Retinal pigment epithelial cell (primary cell): ENCODE measurements around the gene ERCC4.

Experiments used
- DNase-seq: peaks from one replicate; pipeline ENCODE4 v3.0.0-alpha.2; 2010; ENCODE audit warnings: low read depth
- H3K4me3 ChIP-seq: 2 replicates; pipeline ENCODE4 v1.5.1; 2011; ENCODE audit warnings: mild to moderate bottlenecking, low read length, control low read depth, moderate library complexity
- TF ChIP-seq, protein P1 (sequence below): conservative IDR thresholded peaks from 2 replicates; pipeline ENCODE4 v1.5.1; 2011; ENCODE audit warnings: low read depth, low read length, control low read depth, inconsistent platforms

The ERCC4 gene

DNA sequence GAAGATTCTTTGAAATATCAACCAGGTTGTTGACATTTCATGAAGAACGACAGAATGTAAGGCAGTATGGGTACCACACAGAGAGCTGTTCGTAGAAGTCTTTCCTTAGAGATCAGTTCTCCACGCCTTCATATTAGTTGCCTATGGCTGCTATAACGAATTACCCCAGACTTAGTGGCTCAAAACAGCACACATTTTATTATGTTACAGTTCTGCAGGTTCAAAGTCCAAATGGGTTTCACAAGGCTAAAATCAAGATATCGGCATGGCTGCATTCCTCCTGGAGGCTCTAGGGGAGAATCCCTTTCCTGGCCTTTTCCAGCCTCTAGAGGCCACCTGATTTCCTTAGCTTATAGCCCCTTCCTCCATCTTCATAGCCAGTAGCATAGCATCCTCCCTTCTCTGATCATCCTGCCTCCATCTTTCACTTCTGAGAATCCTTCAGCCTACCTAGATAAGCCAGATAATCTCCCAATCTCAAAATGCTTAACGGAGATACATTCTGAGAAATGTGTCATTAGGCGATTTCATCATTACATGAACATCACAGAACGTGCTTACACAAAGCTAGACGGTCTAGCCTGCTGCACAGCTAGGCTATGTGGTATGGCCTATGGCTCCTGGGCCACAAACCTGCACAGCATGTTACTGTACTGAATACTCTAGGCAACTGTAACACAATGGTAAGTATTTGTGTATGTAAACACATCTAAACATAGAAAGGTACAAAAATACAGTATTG, 26.0 kb downstream of the ERCC4 start:
- TF ChIP-seq, protein P1, sequence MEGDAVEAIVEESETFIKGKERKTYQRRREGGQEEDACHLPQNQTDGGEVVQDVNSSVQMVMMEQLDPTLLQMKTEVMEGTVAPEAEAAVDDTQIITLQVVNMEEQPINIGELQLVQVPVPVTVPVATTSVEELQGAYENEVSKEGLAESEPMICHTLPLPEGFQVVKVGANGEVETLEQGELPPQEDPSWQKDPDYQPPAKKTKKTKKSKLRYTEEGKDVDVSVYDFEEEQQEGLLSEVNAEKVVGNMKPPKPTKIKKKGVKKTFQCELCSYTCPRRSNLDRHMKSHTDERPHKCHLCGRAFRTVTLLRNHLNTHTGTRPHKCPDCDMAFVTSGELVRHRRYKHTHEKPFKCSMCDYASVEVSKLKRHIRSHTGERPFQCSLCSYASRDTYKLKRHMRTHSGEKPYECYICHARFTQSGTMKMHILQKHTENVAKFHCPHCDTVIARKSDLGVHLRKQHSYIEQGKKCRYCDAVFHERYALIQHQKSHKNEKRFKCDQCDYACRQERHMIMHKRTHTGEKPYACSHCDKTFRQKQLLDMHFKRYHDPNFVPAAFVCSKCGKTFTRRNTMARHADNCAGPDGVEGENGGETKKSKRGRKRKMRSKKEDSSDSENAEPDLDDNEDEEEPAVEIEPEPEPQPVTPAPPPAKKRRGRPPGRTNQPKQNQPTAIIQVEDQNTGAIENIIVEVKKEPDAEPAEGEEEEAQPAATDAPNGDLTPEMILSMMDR = no peak
- no peak overlapping the region for H3K4me3 ChIP-seq
- DNase-seq = no peak

DNA sequence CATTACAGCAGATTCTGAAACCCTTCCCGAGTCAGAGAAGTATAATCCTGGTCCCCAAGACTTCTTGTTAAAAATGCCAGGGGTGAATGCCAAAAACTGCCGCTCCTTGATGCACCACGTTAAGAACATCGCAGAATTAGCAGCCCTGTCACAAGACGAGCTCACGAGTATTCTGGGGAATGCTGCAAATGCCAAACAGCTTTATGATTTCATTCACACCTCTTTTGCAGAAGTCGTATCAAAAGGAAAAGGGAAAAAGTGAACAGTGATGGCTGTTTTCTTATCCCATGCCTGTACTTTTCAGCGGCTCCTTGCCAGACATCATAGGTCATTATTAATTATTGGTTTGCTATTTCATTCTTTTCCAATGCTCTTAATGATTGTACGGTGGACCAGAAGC, 28.1 kb downstream of the ERCC4 start:
- TF ChIP-seq, protein P1 = no peak
- no peak for DNase-seq
- H3K4me3 ChIP-seq = no peak overlapping the region

DNA sequence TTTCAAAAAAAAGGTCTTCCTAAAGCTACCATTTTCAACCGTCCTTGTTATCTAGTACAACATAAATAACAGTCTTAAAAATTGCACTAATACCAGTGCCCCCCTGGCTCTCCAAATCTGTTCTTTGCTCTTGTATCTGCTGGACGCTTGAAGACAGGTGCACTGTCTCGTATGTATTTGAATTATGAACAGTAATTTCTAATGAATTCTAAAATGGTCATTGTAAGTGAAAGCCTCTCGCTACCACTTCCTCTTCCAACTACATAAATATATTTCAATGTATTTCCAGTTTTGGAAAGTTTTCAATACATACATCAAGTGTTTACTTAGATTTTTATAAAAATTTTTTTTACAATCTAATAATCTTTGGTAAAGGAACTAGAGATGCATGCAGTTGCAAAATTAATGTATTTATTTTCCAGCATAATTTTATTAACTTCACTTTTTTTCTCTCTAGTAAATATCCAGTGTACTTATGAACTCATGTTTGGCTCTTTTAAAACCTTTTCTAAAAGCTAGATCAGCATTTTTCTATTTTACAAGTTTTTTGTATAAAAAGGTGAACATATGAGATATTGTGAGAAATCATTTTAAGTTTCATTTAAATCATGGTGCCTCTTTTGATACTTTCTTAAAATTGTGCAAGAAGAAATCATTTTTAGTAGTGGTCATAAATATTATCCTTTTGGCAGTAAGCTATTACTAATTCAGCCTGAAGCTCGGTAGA, 31.0 kb downstream of the ERCC4 start:
- no peak overlapping the region for H3K4me3 ChIP-seq
- TF ChIP-seq, protein P1 = no peak

DNA sequence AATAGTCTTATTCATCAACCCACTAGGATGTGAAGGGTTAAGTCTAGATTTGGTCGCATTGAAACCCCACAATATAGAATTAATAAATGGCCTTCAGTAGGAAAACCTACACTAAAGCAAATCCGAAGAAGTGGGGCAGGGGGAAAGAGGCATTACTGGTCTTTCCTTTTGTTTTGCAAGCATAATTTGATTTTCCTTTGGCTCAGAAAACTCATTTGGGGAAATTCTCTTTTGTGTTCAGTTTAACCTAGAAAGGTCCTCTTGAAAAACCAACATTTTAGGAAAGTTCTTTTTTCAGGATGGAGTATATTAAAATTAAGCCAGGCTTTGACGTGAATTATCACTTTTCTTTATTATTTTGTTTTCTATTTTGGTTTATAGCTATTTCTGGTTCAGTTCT, 31.7 kb downstream of the ERCC4 start:
- DNase-seq = no peak
- TF ChIP-seq, protein P1 = no peak
- H3K4me3 ChIP-seq = no peak overlapping the region

More for the DNA sequence above, 31.0 kb downstream of the ERCC4 start:
- no peak for DNase-seq

DNA sequence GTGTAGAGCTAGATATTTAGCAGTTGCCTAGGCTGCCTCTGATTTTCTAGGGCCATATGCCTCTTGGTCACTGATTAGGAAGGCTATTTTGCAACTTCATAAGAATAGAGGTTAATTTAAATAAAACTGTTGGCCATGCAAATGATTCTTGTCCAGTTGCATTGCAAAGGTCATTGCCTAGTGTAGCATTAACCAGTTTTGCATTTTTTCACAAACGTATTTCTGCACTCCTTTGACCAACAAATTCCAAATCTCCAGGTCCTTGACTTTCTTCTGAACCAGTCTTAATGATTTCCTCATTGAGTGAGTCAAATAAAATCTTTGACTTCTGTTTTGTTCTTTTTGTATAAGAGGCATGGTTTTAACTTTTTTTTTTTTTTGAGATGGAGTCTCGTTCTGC, 33.5 kb downstream of the ERCC4 start:
- no peak for DNase-seq
- H3K4me3 ChIP-seq = no peak overlapping the region
- TF ChIP-seq, protein P1 = no peak

DNA sequence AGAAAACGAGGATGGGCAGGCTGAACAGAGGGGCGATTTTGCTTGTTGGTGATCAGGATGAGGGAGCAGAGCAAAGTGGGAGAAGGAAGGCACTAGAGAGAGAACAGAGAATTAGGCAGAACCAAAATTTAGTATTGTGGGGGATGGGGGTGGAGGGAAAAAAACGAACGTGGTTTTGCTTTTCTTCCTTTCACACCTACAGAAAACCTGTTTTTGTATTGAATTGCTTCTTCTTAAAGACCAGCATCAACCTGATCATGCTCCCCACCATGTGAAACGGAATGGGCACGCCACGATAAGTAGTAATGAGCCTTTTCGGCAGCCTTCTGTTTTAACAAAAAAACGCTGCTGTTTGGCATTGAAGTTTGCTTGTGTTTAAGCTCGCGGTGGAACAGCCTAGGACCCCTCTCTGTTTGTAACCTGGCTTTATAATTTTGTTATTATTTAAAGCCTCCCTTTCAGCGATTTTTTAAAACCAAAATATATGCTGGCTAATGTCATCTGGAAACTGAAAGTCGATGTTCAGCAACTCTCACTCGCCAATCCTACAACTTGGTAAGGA, 36.8 kb downstream of the ERCC4 start:
- peak overlapping the region; percentile 25 for H3K4me3 ChIP-seq
- DNase-seq = no peak
- TF ChIP-seq, protein P1 = no peak
